GM10847 (cell line): ENCODE data around the gene MYBBP1A.
A peak's percentile ranks its signal among the peaks of the same experiment; 100 is the strongest.

ENCODE experiments used
- POLR2A ChIP-seq: IDR thresholded peaks from 2 replicates; pipeline ENCODE4 v1.6.1; 2011; ENCODE audit not compliant: insufficient read length; ENCODE audit errors: extremely low read depth

The MYBBP1A gene, protein sequence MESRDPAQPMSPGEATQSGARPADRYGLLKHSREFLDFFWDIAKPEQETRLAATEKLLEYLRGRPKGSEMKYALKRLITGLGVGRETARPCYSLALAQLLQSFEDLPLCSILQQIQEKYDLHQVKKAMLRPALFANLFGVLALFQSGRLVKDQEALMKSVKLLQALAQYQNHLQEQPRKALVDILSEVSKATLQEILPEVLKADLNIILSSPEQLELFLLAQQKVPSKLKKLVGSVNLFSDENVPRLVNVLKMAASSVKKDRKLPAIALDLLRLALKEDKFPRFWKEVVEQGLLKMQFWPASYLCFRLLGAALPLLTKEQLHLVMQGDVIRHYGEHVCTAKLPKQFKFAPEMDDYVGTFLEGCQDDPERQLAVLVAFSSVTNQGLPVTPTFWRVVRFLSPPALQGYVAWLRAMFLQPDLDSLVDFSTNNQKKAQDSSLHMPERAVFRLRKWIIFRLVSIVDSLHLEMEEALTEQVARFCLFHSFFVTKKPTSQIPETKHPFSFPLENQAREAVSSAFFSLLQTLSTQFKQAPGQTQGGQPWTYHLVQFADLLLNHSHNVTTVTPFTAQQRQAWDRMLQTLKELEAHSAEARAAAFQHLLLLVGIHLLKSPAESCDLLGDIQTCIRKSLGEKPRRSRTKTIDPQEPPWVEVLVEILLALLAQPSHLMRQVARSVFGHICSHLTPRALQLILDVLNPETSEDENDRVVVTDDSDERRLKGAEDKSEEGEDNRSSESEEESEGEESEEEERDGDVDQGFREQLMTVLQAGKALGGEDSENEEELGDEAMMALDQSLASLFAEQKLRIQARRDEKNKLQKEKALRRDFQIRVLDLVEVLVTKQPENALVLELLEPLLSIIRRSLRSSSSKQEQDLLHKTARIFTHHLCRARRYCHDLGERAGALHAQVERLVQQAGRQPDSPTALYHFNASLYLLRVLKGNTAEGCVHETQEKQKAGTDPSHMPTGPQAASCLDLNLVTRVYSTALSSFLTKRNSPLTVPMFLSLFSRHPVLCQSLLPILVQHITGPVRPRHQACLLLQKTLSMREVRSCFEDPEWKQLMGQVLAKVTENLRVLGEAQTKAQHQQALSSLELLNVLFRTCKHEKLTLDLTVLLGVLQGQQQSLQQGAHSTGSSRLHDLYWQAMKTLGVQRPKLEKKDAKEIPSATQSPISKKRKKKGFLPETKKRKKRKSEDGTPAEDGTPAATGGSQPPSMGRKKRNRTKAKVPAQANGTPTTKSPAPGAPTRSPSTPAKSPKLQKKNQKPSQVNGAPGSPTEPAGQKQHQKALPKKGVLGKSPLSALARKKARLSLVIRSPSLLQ (N-terminal part only)

DNA sequence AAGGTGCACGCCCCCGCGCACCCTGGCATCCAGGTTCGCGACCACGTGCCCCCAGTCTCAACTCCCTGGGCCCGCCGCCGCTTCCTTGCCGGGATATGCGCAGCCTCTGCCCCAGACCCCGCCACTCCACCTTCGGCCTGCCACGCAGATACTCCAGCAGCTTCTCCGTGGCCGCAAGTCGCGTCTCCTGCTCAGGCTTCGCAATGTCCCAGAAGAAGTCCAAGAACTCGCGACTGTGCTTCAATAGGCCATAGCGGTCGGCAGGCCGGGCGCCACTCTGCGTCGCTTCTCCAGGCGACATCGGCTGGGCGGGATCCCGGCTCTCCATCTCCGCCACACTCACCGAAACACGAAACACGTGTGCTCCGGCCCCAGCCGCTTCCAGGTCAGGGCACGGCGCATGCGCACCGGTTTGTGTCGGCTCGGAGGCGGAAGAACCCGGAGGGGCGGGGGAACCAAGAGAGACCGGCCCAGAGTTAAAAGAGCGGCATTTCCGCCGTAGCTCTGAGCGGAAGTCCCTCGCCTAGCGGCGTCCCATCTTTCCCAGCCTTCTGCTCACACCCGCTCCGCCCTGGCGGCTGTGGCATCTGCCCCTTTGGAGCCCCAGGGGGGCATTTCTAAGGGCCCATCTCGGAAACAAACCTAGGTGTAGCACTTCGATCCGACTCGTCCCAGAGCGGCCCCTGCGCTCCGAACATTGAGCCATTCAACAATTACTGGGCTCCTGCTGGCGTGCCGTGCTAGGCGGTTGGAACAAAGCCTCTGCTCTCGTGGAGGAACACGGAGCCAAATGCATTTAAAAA lies at the start of gene MYBBP1A:
MYBBP1A (minus strand) TSS at position 388 of the 803 bp plus-strand sequence; CDS start at position 328, 60 bp downstream.
- peak; percentile 94 for TF ChIP-seq POLR2A

DNA sequence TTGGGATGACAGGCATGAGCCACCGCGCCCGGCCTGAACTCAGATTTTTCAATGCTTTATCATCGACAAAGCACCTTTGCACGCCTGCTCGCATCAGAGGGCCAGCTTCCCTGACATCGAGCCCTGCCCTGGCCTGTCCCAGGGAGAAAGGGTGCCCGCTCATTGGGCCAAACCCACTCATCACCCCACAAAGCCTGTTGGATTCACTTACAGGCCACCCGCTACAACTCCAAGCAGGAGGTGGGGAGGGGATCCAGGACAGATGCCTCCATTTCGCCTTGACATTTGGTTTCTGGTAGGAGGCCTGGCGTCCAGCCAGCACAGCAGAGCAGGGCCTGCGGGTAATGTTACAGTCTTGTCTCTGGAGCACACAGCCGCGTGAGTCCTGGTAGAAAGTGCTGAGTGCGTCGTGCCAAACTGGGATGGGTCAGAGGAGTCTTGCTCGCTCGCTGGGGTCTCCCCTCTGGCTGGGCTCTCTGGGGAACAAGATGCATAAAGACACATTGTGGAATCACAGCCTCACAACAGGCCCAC lies 49.0 kb upstream of the MYBBP1A start:
- no peak for TF ChIP-seq POLR2A

DNA sequence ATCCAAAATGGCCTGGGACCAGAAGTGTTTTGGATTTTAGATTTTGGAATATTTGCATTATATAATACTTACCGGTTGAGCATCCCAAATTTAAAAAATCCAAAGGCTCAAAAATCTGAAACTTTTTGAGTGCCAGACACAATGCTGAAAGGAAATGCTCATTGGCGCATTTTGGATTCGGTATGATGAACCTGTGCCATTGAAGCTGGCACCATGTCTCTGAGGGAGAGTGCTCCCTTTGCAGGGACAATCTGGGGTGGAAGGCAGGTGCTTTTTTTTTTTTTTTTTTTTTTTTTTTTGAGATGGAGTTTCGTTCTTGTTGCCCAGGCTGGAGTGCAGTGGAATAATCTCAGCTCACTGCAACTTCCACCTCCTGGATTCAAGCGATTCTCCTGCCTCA lies 46.9 kb upstream of the MYBBP1A start:
- TF ChIP-seq POLR2A, result no peak

DNA sequence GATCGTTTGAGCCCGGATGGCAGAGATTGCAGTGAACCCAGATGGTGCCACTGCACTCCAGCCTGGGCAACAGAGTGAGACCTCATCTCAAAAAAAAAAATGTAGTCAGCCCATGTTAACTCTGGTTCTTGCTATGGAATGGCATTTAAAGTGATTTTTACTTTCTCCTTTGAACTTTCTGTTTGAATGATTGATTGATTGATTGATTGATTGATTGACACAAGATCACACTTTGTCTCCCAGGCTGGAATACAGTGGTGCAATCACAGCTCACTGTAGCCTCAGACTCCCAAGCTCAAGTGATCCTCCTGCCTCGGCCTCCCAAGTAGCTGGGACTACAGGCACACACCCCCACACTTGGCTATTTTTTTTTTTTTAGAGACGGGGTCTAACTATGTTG lies 46.1 kb upstream of the MYBBP1A start:
- no peak for TF ChIP-seq POLR2A

DNA sequence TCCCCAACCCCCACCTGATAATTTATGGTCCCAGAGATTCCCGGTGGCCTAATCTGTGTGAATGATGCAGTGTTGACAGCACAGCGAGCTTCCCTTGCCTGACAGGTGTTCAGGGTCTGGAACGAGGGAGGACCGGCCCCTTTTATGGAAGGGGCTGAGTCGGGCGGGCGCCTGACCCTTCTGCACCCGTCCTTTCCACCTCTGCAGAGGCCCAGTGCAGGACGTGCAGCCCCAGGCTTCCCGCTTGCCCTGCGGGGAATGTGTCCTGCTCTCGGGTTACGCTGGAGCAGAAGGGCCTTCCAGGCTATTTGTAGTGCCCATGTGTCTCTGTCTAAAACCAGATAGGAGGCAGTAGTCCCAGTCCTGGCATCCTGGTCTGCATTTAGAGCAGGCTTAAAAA lies 45.4 kb upstream of the MYBBP1A start:
- TF ChIP-seq POLR2A, result no peak

DNA sequence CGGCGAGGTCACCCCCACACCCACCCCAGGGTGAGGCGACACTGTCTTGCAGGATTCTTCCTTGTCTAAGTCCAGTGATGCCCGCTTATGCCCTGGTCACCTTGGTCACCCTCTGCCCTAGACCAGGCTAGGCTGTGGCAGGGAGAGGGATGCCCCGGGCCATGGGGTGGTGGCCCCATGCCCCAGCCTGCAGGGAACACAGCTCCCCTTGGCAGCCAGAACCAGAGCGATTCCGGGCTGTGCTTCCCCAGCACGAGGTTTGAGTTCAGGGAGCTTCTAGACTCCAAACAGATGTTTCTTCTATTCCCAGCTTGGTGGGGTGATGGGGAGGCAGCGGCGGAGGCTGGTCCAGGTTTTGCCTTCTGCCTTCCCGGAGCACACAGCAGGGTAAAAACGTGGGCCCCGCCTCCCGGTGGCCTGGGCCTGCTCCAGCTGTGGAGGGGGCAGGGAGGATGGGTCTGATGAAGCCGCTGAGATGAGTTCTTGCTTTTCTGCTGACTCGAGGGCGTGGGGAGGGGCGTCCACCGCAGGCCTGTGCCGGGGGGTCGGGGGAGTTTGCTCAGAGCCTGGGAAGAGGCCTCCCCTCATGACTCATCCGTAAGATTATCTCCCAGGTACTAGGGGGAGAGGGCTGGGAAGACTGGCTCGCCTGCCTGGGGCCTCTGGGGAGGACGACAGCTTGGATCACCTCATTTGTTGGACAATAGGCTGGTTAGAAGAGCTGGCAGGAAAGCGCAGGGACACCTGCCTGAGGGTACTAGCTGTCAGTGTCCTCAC lies 44.5 kb upstream of the MYBBP1A start:
- TF ChIP-seq POLR2A, result no peak

DNA sequence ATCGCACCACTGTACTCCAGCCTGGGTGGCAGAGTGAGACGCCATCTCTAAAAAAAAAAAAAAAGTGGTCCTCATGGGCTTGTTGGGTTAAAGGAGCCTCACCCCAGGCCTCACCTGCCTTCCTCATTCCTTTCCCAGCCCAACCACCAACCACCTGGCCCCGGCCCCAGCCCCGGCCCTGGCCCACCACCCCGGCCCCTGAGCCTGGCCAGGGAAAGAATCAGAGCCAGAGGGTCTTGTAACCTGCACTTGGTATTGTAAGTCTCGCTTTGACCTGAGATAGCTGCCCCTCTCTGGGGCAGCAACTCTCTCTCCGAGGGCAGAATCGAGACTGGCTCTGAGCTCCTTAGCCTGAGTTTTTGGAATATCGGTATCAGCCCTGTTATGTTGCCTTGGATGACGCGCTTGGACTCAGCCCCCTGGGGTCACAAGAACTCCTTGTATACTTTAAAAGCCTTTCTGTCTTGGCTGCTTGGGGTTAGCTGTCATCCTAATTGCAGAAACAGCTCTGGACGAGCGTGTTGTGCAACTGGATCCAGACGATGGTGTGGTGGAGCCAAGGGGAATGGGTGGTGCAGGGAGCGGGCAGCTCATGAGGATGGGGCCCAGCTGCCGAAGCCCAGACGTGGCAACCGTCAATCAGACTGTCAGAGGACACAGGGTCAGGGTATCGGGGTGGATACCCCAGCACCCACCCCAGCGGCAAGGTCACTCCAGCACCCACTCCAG lies 43.8 kb upstream of the MYBBP1A start:
- no peak for TF ChIP-seq POLR2A

DNA sequence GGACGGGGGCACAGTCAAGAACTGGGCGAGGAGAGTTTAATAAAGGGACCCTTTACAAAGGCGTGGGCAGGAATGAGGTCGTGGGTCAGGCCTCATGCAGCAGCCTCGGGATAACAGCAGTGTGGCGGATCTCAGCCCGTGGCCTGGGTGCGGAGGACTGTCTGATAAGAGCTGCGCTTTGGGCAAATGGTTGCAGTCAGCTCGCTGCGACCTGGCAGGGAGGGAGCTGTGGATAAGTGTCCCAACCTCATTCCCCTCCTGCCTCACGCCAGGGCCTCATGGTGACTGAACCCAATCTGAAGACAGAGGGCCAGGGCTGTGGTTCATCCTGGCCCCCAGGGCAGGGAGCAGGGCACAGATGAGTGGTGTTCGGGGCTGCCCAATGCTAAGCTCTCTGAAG lies 42.8 kb upstream of the MYBBP1A start:
- no peak for TF ChIP-seq POLR2A

DNA sequence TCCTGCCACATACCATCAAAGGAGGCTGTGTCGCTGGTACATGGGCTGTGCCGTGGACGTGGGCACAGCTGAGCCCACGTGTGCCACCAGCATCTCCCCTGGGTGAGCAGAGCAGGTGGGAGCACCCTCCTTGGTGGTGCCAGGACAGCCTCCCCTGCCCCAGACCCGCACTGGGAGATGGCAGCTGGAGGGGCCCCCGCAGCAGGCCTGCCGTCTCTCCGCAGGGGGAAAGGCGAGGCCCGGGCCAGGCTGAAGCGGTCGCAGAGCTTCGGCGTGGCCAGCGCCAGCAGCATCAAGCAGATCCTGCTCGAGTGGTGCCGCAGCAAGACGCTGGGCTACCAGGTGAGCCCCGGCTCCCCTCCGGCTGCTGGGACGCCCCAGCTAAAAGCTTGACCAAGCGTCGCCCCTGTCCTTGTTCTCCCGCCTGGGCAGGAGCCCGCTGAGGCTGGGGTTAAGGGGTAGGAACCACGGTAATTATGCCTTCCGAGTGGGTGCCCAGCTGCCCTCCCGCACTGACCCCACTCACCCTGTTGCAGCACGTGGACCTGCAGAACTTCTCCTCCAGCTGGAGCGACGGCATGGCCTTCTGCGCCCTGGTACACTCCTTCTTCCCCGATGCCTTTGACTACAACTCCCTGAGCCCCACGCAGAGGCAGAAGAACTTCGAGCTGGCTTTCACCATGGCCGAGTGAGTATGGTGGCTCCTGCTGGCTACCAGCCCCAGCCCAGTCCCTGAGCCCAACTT lies 41.6 kb upstream of the MYBBP1A start:
- TF ChIP-seq POLR2A, result no peak

DNA sequence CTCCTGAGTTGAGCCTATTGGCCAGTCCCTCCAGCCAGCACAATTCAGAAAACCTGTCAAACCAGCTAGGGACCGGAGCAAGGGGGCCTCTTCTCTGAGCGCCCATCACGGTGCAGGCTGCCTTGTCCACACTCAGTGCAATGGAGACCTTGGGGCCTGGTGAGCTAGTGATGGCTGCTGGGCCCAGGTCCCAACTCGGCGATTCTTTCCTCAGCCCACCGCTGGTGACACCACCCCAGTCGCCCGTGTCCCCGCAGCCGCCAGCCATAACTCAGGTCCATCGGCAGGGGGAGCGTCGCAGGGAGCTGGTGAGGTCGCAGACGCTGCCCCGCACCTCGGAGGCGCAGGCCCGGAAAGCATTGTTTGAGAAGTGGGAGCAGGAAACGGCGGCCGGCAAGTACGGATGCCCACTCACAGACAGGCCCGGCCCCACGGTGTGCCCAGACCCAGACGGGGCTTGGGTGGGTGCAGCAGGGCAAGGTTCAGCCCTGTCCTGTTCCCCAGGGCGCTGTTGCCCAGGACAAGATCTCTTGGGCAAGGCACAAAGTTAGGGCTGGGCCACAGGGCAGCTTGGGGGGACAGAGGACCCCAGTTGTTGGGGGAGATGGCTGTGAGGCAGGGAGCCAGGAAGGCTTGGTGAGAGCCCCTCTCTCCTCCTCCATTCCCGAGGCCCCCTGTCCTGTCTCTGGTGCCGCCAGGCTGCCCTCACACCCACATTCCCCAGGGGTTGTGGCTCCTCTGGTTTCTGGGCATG lies 39.9 kb upstream of the MYBBP1A start:
- TF ChIP-seq POLR2A, result no peak

DNA sequence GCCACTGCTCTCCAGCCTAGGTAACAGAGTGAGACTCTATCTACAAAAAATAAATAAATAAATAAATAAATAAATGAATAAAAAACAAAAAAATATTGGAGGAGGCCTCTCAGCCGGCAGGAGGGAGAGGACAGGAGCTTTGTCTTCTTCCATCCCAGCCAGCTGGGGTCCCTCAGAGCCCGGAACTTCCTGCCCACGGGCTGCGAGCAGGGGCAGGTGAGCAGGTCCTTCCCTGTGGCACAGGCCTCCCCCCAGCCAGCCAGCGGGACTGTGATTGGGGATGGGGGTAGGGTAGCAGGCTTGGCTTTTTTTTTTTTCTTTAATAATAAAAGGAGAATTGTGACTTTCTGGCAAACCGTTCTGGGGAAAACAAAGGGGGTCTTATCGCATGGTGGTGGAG lies 39.2 kb upstream of the MYBBP1A start:
- no peak for TF ChIP-seq POLR2A

DNA sequence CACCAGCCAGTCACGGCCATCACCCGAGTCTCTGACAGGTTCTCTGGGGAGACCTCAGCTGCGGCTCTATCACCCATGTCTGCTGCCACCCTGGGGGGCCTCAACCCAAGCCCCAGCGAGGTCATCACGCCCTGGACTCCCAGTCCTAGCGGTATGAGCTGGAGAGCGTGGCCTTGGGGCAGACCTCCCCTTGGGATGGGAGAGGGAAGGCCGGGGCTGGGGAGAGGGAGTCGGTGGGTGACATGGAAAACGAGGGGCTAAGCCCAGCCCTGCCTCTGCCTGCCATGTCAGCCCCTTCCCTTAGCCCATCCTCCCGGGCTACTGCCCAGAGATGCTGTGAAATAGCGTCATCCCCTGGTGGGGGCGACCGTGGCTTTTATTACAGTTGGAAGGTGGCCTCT lies 37.8 kb upstream of the MYBBP1A start:
- TF ChIP-seq POLR2A, result no peak
